ENCODE measurements around the gene DPCD. TPM values are rescaled to one million over a fixed set of nuclear protein-coding genes. Genes with fewer than 3 reads are reported as not detected.
A peak's percentile ranks its signal among the peaks of the same experiment; 100 is the strongest.

The DPCD gene
- total RNA-seq, result 12.1 and 15.7 TPM in 2 replicates

DNA sequence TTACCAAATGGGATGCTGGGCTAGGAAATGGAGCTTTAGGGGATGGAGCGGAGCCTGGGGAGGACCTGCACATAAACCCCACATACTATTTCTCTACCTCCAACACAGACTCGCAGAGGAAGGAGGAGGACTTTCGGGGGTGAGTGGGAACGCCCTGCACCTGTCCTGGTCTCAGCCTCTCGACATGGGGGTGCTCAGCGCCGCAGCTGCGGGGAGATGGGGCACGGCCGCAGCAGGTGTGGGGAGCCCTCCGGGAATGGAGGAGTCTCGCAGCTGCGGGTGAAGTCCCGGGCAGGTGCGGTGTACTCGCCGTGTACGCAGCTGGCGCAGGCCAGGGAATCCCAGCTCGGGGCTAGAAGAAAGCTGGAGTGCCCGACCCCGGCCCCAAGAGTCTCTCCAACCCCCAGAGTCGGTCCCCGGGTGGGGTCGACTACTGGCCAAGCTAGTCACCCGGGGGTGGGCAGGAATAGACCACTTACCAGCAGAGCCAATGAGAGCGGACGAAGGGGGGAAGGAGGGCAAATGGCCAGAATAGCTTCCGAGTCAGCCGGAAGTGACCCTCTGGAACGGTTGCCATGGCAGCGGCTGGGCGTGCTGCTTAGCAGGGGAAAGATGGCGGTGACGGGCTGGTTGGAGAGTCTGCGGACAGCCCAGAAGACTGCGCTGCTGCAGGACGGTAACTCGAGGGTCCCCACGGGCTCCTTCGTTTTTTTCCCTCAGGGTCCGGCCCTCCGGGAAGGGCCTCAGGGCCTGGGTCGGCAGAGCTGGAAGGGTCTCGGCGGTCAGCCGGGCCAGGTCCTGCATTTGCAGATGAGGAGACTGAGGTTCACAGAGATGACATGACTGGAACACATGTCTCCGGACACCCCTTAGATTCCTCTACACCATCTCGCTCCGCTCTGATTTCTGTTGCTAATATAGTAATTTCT lies at the start of gene DPCD, which contains the start of gene POLL:
Gene DPCD, plus strand, starts transcription at position 597 of the 929 bp plus-strand sequence. Its CDS starts 16 bp downstream, at position 613.
Gene POLL, minus strand, starts transcription at position 533 of the 929 bp plus-strand sequence. CDS start 897 bp downstream, outside the sequence.
- peak; percentile 95 to 96 for DNase-seq (ENCODE audit: low read depth in 2 of 2)

DNA sequence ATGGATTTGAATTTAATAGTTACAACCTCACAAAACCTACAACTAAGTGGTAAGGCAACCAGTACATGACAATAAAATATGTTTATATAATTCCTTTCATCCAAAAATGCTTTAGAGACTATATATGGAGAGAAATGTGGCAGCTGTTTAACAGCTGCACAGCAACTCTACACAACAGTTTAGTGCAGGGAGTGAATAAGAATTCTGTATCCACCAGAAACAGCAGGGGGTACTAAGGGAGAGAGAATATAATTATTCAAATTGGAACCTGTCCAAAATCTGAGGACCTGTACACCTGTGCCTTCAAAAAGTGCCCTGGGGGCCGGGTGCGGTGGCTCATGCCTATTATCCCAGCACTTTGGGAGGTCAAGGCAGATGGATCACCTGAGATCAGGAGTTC lies 49.7 kb upstream of the DPCD start:
- DNase-seq (ENCODE audit: low read depth in 2 of 2), result no peak

DNA sequence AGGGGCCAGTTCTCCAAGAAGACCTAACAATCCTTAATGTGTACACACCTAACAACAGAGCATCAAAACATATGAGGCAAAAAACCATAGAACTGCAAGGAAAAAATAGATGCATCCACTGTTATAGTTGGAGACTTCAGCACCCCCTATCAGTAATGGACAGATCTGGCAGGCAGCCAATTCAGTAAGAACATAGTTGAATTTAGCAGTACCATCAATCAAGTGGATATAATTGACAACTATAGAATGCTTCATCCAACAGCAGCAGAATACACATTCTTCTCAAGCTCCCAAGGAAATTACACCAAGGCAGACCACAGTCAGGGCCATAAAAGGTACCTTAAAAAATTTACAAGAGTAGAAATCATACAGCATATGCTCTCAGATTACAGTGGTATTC lies 42.2 kb upstream of the DPCD start:
- peak; percentile 38 to 57 for DNase-seq (ENCODE audit: low read depth in 2 of 2)

DNA sequence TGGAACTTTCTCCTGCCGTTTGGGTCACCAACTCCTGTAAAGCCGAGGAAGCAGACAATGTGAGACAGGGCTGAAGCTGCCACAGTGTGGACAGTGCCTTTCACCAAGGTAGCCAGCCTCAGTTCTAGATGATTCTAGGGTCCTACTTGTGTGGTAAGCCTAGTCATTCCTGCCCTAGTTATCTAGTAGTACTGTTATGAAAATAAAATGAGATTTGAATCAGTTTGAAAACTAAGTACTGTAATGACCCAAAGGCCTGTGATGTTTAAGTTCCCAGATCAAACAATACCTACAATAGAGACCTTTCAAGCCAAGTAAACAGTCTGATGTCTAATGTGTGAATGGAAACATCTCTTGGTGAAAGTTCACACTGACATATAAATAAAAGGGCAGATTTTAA lies 37.2 kb upstream of the DPCD start:
- DNase-seq (ENCODE audit: low read depth in 2 of 2), result no peak

DNA sequence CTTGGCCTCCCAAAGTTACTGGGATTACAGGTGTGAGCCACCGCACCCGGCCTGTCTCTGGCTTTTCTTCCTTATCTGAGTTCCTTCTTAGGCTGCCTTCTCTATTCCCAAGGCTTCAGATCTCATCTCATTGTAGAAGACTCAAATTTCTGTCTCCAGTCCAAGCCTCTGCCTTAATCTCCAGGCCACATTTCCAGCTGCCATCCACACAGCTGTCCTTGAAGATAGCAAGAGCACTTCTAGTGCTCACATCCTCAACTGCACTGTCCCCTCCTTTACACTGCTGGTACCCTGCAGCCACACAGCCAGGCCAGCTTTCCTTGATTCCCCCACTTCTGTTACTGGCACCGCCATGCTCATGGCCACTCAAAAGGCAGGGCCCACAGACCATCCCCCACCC lies 35.7 kb upstream of the DPCD start:
- no peak for DNase-seq (ENCODE audit: low read depth in 2 of 2)

DNA sequence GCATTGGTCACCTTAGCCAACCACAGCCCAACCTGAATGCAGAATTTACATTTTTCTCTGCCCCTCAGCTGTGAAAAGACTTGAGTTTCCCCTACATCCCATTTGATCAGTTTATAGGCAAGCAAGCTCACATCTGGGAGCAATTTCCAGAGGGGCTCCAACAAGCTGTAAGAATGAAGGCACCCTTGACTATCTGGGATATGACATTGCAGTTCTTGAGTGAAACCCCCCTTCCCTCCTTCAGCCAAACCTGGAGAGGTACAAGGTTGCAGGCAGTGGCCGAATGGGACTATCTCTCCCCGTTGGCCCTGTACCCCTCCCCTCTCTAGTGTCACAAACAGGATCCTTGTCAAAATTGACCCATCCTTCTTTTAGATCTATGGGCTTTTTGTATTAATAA lies 30.6 kb upstream of the DPCD start:
- no peak for DNase-seq (ENCODE audit: low read depth in 2 of 2)

DNA sequence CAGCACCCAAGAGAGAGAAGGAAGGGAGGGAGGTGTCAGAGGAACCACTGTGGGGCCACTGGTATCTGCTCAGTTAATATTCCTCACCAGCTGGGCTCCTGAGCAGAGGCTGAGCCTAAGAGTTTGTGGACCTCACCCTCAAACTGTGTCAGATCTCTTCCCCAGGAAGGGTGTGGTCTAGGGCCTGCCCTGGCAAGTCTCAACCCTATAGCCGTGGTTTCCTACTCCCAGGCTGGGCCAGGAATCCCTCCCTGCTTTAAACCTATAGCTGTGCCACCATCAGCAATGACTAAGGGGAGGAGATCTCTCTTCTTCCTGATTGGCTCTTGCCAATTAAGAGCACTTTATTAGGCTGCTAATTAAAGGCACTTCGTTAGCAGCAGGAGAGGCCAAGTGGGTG lies 29.9 kb upstream of the DPCD start:
- no peak for DNase-seq (ENCODE audit: low read depth in 2 of 2)

DNA sequence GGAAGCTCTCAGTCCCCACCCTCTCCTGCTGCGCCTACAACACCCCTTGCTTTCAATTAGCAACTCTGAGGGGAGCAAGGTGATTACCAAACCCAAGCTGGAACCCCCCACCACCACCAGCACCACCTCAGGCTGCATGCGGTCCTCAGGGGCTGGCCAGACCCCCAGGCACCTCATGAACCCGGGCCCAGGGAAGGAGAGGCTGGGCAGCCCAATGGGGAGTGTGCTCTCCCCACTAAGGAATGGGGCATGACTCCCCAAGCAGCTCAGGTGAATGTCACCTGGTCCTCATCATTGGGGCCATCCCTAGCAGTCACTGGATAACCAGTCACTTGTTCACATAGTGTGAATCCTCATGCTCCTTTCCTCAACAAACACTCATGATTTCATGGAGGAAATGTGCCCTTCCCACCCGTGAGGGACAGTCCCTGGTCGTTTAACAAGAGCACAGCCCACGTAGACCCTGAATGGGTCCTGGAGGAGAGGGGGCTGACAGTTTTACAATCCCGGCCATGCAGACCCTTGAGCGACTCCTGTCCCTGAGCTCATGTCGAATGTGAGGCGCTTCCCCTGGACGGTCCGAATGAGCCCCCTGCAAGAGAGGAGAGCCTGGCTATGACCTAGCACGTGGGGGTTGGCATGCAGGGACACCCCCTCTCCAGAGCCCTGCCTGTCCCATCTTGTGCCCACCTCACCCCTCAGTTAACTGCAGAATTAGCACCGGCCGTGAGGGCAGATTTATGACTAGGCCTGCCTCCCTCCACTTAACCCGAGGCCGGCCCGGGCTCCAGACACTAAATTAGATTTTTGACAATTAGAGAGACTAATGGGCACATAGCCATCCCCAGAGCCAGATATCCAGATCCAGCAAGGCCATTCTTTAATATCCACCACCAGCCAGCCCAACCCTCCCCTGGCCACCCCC lies 29.2 kb upstream of the DPCD start:
- no peak for DNase-seq (ENCODE audit: low read depth in 2 of 2)

DNA sequence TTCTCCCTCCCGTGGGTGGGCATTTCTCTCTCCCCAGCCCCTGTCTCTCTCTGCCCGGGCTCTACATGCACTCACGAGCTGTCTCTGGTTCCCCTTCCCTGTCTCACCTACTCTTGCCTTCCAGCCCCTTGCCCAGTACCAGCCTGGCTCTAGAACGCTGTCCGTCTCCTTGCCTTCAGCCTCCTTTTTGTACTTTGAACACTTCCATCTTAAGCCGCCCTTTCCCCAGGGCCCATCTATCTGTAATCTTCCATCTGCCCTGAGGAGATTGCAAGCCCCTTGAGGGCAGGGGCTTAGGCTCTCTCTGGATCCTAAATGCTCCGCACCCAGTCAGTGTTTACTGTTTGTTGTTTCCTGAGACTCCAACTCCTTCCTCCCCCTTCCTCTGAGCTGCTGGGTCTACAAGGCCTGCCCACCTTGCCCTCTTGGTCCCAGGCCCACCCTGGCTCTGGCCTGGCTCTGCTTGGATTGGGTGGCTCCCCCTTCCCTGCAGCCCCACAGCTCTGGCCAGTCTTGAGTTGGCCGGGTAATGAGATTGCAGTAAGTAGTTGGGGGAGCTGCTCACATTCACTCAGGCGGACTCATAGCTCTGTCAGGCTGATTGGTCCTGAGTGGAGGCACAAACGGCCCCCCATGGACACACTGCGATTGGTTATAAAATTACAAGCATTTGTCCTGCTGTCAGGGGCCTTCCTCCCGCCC lies 28.4 kb upstream of the DPCD start:
- DNase-seq (ENCODE audit: low read depth in 2 of 2), result no peak

DNA sequence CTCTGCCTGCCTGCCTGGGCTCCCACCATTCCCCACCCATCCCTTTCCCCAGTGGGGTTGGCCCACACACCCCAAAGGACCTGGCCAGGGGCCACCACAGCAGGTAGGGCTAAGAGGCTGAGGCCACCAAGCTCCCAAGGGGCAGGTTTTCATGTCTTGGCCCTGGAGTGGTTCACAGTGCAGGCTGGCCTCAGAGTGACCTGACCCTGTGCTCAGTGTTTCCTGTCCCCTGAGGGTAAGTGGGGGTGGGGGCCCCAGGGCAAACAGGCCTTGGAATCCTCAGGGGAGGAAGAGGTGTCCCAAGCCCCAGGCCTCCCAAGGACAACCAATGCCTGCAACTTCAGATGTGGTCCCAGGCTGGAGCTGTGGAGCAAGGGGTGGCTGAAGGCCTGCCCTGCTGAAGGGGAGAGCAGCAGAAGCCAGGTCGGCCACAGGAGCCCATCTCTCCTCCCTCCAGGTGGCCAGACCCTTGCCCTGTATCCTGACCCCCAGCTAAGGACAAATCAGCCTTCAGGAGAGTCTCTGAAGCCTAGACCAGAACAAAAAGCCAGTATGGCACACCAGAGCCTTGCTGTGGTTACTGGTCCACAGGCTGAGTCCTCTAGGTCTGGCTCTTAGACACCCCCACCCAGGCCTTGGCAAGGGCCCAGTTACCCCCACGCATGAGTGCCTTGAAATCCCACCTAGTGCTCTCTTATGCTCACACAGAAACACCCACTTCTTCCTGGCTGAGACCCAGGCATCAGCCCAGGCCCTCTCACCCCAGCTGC lies 27.6 kb upstream of the DPCD start:
- DNase-seq (ENCODE audit: low read depth in 2 of 2), result no peak

DNA sequence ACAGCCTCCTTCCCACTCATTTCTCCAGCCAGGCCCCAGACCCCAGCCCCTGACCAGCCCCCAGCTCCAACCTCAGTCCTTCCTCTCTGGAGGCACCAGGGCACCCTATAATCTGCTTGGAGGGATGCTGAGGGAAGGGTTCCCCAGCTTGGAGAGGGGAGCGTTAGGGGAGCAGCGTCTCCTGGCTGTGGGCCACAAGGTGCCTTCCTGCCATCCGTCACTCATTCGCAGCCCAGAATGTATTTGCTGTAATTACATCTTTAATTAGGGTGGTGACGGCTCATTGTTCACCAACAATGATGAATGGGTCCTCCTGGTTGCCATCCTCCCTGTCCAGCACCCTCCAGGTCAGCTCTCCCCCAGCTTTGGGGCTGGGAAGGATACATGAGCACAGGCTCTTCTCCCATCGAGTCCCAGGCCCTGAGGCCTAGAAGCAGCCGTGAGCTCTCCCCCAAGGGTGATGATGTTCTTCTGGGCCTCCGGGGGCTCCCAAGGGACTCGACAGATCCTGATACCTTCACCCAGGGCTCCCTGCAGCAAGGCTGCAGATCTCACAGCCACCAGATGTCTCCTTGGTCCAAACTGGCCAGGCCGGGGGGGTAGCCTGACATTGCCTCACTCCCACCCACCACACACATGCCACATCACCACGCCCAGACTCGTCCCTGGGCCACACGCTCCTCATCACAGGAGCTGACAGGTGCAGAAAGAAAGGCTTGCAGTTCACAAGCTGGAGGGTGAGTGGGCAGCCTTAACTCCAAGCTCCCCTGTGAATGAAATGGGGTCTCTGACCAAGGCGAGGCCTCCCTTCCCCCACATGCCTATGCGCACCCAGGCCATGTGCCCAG lies 26.8 kb upstream of the DPCD start:
- DNase-seq (ENCODE audit: low read depth in 2 of 2), result no peak

DNA sequence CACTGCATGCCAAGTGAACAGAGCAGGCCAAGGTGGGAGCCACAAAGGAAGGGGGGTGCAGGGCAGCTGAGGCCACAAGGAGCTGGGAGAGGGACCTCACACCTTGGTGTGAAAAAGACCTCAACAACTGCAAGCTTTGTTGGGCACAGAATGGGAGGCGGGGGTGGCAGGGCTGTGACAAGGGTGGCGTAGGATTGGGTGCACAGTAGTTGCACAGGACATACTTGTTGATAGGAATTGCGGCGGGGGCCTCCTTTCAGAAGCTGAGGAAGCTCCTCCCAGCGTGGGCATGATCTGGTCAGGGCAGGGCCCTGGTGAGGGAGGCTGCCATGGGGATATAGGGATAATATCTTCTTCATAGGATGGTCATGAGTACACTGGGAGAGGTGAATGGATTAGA lies 25.9 kb upstream of the DPCD start:
- no peak for DNase-seq (ENCODE audit: low read depth in 2 of 2)

DNA sequence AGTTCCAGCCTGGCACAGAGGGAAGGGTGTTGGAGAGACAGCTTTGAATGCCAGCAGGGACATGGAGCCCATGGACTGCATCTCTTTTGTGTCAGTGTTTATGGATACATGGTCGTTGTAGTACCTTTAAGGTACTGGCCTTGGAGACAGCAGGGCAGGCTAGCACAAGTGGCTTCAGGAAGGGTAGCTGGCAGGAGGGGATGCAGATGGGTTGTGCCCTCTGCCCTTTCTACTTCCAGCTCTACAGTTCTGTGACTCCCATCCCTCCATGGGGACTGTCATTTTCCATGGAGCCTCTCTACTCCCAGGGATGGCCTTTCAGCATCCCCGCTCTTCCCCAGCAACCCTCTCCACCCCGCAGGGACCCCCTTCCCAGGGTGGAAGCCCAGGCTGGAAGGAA lies 25.1 kb upstream of the DPCD start:
- DNase-seq (ENCODE audit: low read depth in 2 of 2), result peak in 1 of 2 donors; percentile 89

DNA sequence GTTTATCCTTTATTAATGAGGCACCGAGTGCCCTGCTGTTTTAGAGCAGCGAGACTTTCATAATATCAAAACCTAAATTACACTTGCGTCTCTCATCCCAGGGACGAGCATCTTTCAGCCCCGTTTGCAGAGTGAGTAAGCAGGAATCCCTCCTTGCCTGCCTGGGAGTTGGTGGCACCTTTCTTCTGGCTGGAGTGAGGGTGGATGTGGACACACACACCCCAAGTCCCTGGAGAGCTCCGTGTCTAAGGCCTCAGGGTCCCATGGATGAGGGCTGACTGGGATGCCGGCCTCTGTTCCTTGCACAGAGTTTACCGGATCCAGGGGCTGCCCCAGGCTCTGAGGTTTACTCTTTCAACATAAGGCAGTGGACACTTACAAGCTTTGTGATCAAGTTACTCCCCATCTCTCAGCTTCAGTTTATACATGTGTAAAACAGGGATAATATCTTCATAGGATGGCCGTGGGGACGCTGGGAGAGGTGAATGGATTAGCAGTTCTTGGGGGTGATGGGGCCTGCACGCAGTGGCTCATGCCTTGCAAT lies 24.6 kb upstream of the DPCD start:
- DNase-seq (ENCODE audit: low read depth in 2 of 2), result no peak

DNA sequence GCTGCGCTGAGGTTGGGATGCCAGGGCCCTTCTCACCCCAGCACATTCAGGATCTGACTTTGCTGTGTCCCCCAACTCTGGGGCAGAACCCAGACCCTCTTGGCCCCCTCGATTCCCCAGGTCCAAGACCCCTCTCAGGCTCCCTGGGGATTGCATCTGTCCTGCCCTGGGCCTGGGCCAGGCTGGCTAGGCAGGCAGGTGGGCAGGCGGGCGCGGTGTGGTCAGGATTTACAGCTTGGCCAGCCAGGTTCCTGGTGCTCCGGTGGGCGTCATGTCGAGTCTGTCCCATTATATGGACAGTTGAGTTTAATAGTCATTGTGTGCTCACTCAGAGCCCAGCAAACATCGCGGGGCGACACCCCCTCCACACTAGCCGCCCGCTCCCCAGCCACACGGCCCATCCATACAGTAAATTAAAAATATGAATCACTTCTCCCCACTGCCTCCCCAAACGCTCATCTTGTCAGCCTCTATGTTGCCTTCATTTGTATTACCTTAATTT lies 23.6 kb upstream of the DPCD start:
- no peak for DNase-seq (ENCODE audit: low read depth in 2 of 2)

DNA sequence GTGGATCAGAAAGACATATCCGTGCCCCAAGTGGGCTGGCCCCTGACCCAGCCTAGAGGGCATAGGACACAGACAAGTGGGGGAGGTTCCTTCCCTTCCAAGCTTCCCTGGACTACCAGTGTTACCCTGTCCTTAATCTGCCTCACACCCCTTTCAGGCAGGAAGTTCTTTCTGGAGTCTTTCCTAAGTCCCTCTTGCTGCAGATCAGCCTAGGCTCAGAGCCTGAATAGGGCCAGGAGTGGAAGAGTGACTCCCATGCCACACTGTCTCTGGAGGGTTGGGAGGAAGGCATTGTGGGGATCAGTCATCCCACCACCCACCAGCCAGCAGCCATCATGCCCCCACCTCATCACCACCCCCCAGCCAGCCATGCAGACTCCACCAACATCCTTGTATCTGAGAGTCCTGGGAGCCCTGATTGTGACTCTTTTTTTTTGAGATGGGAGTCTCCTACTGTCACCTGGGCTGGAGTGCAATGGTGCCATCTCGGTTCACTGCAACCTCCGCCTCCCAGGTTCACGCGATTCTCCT lies 22.7 kb upstream of the DPCD start:
- DNase-seq (ENCODE audit: low read depth in 2 of 2), result no peak

DNA sequence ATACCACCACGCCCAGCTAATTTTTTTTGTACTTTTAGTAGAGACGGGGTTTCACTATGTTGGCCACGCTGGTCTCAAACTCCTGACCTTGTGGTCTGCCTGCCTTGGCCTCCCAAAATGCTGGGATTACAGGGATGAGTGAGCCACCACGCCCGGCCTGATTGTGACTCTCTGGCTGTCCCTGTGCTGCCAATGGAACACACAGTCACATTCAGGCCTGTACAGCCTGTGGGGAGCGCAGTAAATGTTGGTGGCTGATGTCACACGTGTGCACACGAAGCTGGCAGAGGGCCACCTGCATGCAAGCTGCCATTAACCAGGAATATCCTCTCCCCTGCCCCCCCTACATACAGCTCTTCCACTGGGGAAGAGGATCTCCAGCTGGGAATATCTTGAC lies 22.2 kb upstream of the DPCD start:
- no peak for DNase-seq (ENCODE audit: low read depth in 2 of 2)

DNA sequence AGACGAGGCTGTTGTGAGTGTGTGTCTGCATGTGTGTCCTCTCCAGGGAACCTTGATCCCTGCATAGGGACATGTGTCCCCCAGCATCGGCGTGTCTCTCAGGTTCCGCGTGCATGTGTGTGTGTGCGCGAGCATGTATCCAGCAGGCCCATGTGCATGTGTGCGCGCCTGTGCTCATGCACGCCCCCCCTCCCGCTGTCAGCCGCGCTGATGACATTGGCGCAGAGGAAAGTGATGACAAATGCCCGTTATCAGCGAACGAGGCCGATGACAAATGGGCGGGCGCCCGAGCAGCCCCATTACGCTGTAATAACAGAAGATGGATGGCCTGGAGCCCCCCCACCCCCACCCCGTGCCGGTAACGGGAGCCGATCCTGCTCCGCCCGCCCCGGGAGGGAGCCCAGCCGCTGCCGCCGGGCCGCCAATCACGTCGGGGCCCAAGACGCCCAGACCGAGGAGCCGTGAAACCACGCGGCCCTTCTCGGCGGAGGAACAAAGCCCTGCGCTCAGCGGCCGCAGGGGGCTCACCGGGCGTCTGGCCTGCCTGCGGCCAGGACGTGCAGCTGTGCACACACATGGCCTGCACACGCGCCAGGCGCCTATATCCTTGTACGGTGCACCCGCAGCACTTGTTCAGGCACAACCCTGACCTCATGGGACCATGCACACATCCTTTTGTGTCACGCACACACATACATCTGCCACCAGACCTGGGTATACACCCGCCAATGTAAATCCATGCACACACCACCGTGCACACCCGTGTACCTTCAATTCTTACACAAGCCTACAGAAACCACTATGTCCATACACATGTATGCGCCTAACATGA lies 21.6 kb upstream of the DPCD start:
- DNase-seq (ENCODE audit: low read depth in 2 of 2), result peak; percentile 33 to 65

Measured in lung microvascular endothelial cell (primary cell).